Measurements from ENCODE around the gene SORBS2.

The SORBS2 gene

DNA sequence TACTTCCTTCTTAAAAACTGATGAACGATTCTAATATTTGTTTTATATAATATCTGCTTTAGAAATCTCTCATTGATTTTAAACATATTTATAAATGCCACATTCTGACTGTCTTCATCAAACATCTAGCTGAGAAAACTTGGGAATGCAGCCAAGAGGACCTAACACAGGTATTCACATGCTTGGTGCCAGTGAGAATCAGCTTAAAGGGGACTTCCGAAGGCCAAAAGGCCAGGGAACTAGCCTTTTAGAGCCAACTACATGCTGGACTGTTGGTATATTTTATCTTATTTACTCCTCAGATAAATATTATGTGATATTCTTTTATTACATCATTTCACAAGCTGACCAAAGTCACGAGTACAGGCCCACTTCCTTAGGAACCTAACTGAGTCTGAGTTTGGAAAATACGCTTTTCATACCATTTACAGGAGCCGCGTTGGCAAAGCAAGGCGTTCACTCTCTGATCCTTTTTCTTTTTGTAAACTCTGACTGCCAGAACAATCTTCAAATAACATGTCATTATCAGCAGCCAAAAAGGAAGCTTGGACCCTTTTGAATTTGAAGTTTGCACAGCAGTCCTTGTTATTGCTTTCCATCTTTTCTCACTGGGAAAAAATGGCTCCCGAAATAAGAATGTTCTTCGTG lies 235.6 kb downstream of the SORBS2 start:
- Histone ChIP-seq H3K4me3 (ENCODE audit: low read depth, low read length) (no peak overlapping the region), H3K79me2 (ENCODE audit: control insufficient read depth, insufficient read depth, low read length, poor library complexity) (peaks cover 2% of the 10 kb centered on the region), H2BK5ac (ENCODE audit: low read depth, low read length, poor library complexity) (no peak overlapping the region), H2AK5ac (ENCODE audit: low read length) (no peak overlapping the region), H3K14ac (ENCODE audit: low read length) (no peak overlapping the region), H3K23ac (ENCODE audit: low read length) (no peak overlapping the region), H3K4me2 (ENCODE audit: low read length) (no peak overlapping the region), H3K4me1 (ENCODE audit: control insufficient read depth in 1 of 2, insufficient read depth in 2 of 2, low read length in 2 of 2) (peaks cover 6% of the 10 kb centered on the region in 2 experiments), H2BK12ac (ENCODE audit: low read length) (no peak overlapping the region), H2BK120ac (ENCODE audit: insufficient read depth, low read length, poor library complexity) (peak overlapping the region; percentile 42), H3K36me3 (ENCODE audit: control insufficient read depth in 1 of 2, insufficient read depth in 2 of 2, low read length in 2 of 2) (no peaks in the 10 kb centered on the region), H3K18ac (ENCODE audit: low read length) (no peak overlapping the region), H2AFZ (ENCODE audit: insufficient read depth, low read length, poor library complexity) (no peak overlapping the region), H3K9ac (ENCODE audit: low read length) (no peak overlapping the region), H3K27ac (ENCODE audit: low read depth, low read length) (no peak overlapping the region), H3K4ac (ENCODE audit: low read depth, low read length) (no peak overlapping the region), H3K27me3 (ENCODE audit: insufficient read depth, low read length) (no peaks in the 10 kb centered on the region), H3K79me1 (ENCODE audit: low read length) (peaks cover 9% of the 10 kb centered on the region), H4K8ac (ENCODE audit: low read depth, low read length) (no peak overlapping the region), H4K12ac (ENCODE audit: low read depth, low read length) (no peak overlapping the region), H3K9me3 (ENCODE audit: insufficient read depth, low read depth, low read length) (peaks cover 3% of the 10 kb centered on the region), H4K91ac (ENCODE audit: low read depth, low read length) (peak overlapping the region; percentile 84)
- no CpG with 5 or more reads among the region's 9 CpGs for WGBS (ENCODE audit: extremely low coverage, insufficient coverage, insufficient read length)
- no peak for DNase-seq

DNA sequence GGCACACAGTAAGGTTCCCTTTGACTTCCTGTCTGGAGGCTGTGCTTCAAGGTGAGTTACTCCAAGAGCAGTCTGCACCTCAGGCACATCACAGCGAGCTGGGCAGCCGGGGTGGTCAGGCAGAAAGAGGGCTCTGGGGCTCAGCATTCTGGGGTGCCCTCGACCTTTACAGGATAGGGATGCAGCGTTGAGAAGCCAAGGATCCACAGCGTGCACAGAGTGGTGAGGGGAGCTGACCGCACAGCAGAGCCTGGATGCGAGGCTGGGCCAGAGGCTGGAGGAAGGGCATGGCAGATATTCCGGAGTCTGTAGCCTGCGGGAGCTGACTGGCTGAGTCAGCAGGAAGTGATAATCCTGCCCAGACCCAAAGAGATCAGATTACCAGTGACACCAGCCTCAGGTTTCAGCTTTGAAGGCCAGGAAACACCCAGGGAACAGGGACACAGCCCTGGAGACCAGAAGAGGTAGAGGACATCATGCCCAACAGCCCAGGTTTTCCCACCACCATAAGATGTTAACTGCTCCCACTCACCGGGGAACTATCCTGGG lies 238.3 kb downstream of the SORBS2 start:
- H4K8ac ChIP-seq (ENCODE audit: low read depth, low read length): peak overlapping the region; percentile 88
- H2AFZ ChIP-seq (ENCODE audit: insufficient read depth, low read length, poor library complexity): peak overlapping the region; percentile 94
- H3K23ac ChIP-seq (ENCODE audit: low read length): no peak overlapping the region
- H4K91ac ChIP-seq (ENCODE audit: low read depth, low read length): peak overlapping the region; percentile 96
- peak overlapping the region; percentile 78 for H2BK5ac ChIP-seq (ENCODE audit: low read depth, low read length, poor library complexity)
- no peak overlapping the region for H3K9ac ChIP-seq (ENCODE audit: low read length)
- peaks cover 13% of the 10 kb centered on the region for H3K79me1 ChIP-seq (ENCODE audit: low read length)
- H2BK120ac ChIP-seq (ENCODE audit: insufficient read depth, low read length, poor library complexity): peak overlapping the region; percentile 87
- peaks cover 2% of the 10 kb centered on the region for H3K79me2 ChIP-seq (ENCODE audit: control insufficient read depth, insufficient read depth, low read length, poor library complexity)
- peak overlapping the region; percentile 11 for H3K4me2 ChIP-seq (ENCODE audit: low read length)
- peak overlapping the region; percentile 86 for H3K27ac ChIP-seq (ENCODE audit: low read depth, low read length)
- peaks cover 6% of the 10 kb centered on the region in 2 experiments for H3K4me1 ChIP-seq (ENCODE audit: control insufficient read depth in 1 of 2, insufficient read depth in 2 of 2, low read length in 2 of 2)
- H3K4me3 ChIP-seq (ENCODE audit: low read depth, low read length): no peak overlapping the region
- peak overlapping the region; percentile 84 for H3K18ac ChIP-seq (ENCODE audit: low read length)
- H2BK12ac ChIP-seq (ENCODE audit: low read length): peak overlapping the region; percentile 91
- no CpG with 5 or more reads among the region's 10 CpGs for WGBS (ENCODE audit: extremely low coverage, insufficient coverage, insufficient read length)
- no peaks in the 10 kb centered on the region for H3K9me3 ChIP-seq (ENCODE audit: insufficient read depth, low read depth, low read length)
- peak overlapping the region; percentile 65 for H4K12ac ChIP-seq (ENCODE audit: low read depth, low read length)
- H3K4ac ChIP-seq (ENCODE audit: low read depth, low read length): peak overlapping the region; percentile 26
- H2AK5ac ChIP-seq (ENCODE audit: low read length): peak overlapping the region; percentile 28
- H3K14ac ChIP-seq (ENCODE audit: low read length): peak overlapping the region; percentile 62
- no peaks in the 10 kb centered on the region for H3K27me3 ChIP-seq (ENCODE audit: insufficient read depth, low read length)
- no peaks in the 10 kb centered on the region for H3K36me3 ChIP-seq (ENCODE audit: control insufficient read depth in 1 of 2, insufficient read depth in 2 of 2, low read length in 2 of 2)
- peak; percentile 88 to 92 for DNase-seq

DNA sequence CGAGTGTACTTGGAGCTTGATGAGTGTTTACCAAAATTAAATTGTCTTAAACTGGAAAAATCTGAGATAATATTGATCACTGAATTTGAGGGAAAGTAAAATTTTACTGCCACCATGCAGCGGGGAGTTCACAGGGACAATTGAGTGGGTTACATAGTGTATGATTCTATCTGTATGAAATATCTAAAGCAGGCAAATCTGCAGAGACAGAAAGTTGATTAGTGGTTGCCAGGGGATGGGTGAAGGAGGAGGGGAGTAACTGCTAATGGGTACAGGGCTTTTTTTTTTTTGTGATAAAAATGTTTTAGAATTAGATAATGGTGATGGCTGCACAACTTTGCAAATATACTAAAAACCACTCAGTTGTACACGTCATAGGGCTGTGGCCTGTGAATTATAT lies 241.3 kb downstream of the SORBS2 start:
- Histone ChIP-seq H2BK12ac (ENCODE audit: low read length) (no peak overlapping the region), H3K9ac (ENCODE audit: low read length) (no peak overlapping the region), H3K23ac (ENCODE audit: low read length) (no peak overlapping the region), H3K9me3 (ENCODE audit: insufficient read depth, low read depth, low read length) (no peaks in the 10 kb centered on the region), H3K27me3 (ENCODE audit: insufficient read depth, low read length) (no peaks in the 10 kb centered on the region), H3K36me3 (ENCODE audit: control insufficient read depth in 1 of 2, insufficient read depth in 2 of 2, low read length in 2 of 2) (no peaks in the 10 kb centered on the region), H4K8ac (ENCODE audit: low read depth, low read length) (no peak overlapping the region), H3K4me2 (ENCODE audit: low read length) (no peak overlapping the region), H3K4me1 (ENCODE audit: control insufficient read depth in 1 of 2, insufficient read depth in 2 of 2, low read length in 2 of 2) (peaks cover 23 to 24% of the 10 kb centered on the region in 2 experiments), H2AK5ac (ENCODE audit: low read length) (no peak overlapping the region), H3K18ac (ENCODE audit: low read length) (no peak overlapping the region), H3K14ac (ENCODE audit: low read length) (no peak overlapping the region), H3K79me1 (ENCODE audit: low read length) (peaks cover 32% of the 10 kb centered on the region), H4K12ac (ENCODE audit: low read depth, low read length) (no peak overlapping the region), H2AFZ (ENCODE audit: insufficient read depth, low read length, poor library complexity) (no peak overlapping the region), H2BK120ac (ENCODE audit: insufficient read depth, low read length, poor library complexity) (peak overlapping the region; percentile 25), H4K91ac (ENCODE audit: low read depth, low read length) (peak overlapping the region; percentile 41), H3K27ac (ENCODE audit: low read depth, low read length) (no peak overlapping the region), H2BK5ac (ENCODE audit: low read depth, low read length, poor library complexity) (no peak overlapping the region), H3K4me3 (ENCODE audit: low read depth, low read length) (no peak overlapping the region), H3K79me2 (ENCODE audit: control insufficient read depth, insufficient read depth, low read length, poor library complexity) (peaks cover 3% of the 10 kb centered on the region), H3K4ac (ENCODE audit: low read depth, low read length) (no peak overlapping the region)
- no CpG with 5 or more reads among the region's 3 CpGs for WGBS (ENCODE audit: extremely low coverage, insufficient coverage, insufficient read length)
- DNase-seq: no peak

DNA sequence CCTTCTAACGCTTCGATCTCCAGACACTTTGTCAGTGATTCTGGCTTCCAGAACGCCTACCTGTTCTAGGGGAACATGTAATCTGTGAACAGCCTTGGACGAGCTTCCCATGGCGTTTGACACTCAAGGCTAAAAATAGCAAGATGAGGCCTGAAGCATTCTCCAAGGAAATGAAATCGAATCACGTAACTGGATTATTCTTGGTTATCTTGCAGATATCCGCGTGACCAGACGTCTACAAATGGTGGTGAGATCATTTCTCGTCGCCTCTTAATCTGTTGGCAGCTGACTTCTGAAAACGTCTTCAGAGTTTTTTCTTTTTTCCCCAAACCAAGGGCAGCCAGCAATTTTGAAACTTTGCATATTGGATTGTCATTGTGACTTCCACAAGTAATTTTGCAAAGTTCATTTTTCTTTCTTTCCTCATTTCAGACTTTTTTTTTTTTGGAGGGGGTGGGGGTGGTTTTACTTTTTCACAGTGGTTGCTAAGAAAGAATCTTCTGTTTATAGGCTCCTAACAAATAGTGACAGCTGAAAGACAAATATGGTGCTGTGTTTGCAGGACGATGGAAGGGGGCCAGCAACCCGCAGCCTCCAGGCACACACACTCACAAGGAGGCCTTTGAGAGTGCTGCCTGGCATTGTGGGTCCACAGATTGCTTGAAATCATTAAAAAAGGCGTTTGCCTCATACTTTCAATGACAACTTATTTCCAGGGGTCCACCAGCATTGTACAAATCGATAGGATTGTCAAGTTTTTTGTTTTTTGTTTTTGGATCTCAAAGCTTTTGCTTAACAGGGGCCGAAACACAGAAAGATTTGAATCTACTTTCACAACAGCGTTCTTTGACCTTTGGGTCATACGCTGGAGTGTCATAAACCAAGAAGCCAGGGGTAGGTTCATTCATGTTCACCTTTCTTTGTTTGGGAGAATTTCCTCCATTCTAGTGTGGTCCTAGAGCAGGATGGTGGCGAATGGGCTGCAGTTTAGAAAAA lies 244.3 kb downstream of the SORBS2 start:
- Histone ChIP-seq H3K27ac (ENCODE audit: low read depth, low read length) (peak overlapping the region; percentile 74), H3K18ac (ENCODE audit: low read length) (no peak overlapping the region), H3K9ac (ENCODE audit: low read length) (no peak overlapping the region), H4K12ac (ENCODE audit: low read depth, low read length) (no peak overlapping the region), H2BK5ac (ENCODE audit: low read depth, low read length, poor library complexity) (peak overlapping the region; percentile 52), H2AK5ac (ENCODE audit: low read length) (no peak overlapping the region), H2BK12ac (ENCODE audit: low read length) (peak overlapping the region; percentile 93), H4K8ac (ENCODE audit: low read depth, low read length) (peak overlapping the region; percentile 81), H3K36me3 (ENCODE audit: control insufficient read depth in 1 of 2, insufficient read depth in 2 of 2, low read length in 2 of 2) (no peaks in the 10 kb centered on the region), H2BK120ac (ENCODE audit: insufficient read depth, low read length, poor library complexity) (peak overlapping the region; percentile 99), H3K4me3 (ENCODE audit: low read depth, low read length) (no peak overlapping the region), H3K79me2 (ENCODE audit: control insufficient read depth, insufficient read depth, low read length, poor library complexity) (peaks cover 2% of the 10 kb centered on the region), H3K23ac (ENCODE audit: low read length) (no peak overlapping the region), H3K4ac (ENCODE audit: low read depth, low read length) (peak overlapping the region; percentile 4), H3K14ac (ENCODE audit: low read length) (peak overlapping the region; percentile 40), H3K79me1 (ENCODE audit: low read length) (peaks cover 23% of the 10 kb centered on the region), H3K4me2 (ENCODE audit: low read length) (no peak overlapping the region), H4K91ac (ENCODE audit: low read depth, low read length) (peak overlapping the region; percentile 93), H2AFZ (ENCODE audit: insufficient read depth, low read length, poor library complexity) (peak overlapping the region; percentile 74), H3K27me3 (ENCODE audit: insufficient read depth, low read length) (no peaks in the 10 kb centered on the region), H3K4me1 (ENCODE audit: control insufficient read depth in 1 of 2, insufficient read depth in 2 of 2, low read length in 2 of 2) (peaks cover 17 to 20% of the 10 kb centered on the region in 2 experiments), H3K9me3 (ENCODE audit: insufficient read depth, low read depth, low read length) (no peaks in the 10 kb centered on the region)
- peak; percentile 74 to 90 for DNase-seq
- no CpG with 5 or more reads among the region's 21 CpGs for WGBS (ENCODE audit: extremely low coverage, insufficient coverage, insufficient read length)

Data from trophoblast cell (in vitro differentiated cells and primary cell).